Fibroblast of lung (primary cell): ENCODE results near the gene ATP2B3. TPM values are rescaled to one million over a fixed set of nuclear protein-coding genes. Genes with fewer than 3 reads are reported as not detected.
A peak's percentile ranks its signal among the peaks of the same experiment; 100 is the strongest.

Experiments
- DNase-seq, 2 donors: peaks; one replicate each; pipeline versions ENCODE4 v3.0.0 to v3.0.0-alpha.2; 2010; ENCODE audit warnings: low read depth in 2 of 2
- H2AFZ ChIP-seq: 2 replicates; pipeline ENCODE4 v1.5.1; 2012; ENCODE audit warnings: low read length, control low read depth, inconsistent platforms
- H3K27ac ChIP-seq: 2 replicates; pipeline ENCODE4 v1.5.1; 2011; ENCODE audit warnings: low read length, control low read depth; ENCODE audit not compliant: insufficient read depth
- H3K27me3 ChIP-seq: 2 replicates; pipeline ENCODE4 v1.5.1; 2011; ENCODE audit warnings: mild to moderate bottlenecking, low read length; ENCODE audit not compliant: control insufficient read depth, insufficient read depth
- H3K36me3 ChIP-seq: 2 replicates; pipeline ENCODE4 v1.5.1; 2011; ENCODE audit warnings: low read length; ENCODE audit not compliant: control insufficient read depth, insufficient read depth
- H3K4me1 ChIP-seq: 2 replicates; pipeline ENCODE4 v1.5.1; 2011; ENCODE audit warnings: low read length; ENCODE audit not compliant: control insufficient read depth, insufficient read depth; ENCODE audit errors: extremely low read depth
- H3K4me2 ChIP-seq: 2 replicates; pipeline ENCODE4 v1.5.1; 2011; ENCODE audit warnings: low read length, control low read depth; ENCODE audit not compliant: insufficient read depth; ENCODE audit errors: extremely low read depth
- H3K4me3 ChIP-seq, 4 experiments: fragments of 200-600 bp in 1 of 4; sonication (generic) in 1 of 4; replicated peaks in 1 of 4; 2 replicates each; pipeline ENCODE4 v1.5.1; 2011 to 2016; ENCODE audit warnings: low read length in 4 of 4, low read depth in 3 of 4, mild to moderate bottlenecking in 3 of 4, control low read depth in 2 of 4, inconsistent platforms in 1 of 4, mixed read lengths in 1 of 4; ENCODE audit not compliant: insufficient read depth in 1 of 4; ENCODE audit errors: control extremely low read depth in 1 of 4
- H3K79me2 ChIP-seq: 2 replicates; pipeline ENCODE4 v1.5.1; 2012; ENCODE audit warnings: mild to moderate bottlenecking, low read length, inconsistent platforms; ENCODE audit not compliant: control insufficient read depth, insufficient read depth
- H3K9ac ChIP-seq: 2 replicates; pipeline ENCODE4 v1.5.1; 2011; ENCODE audit warnings: mild to moderate bottlenecking, low read length, control low read depth; ENCODE audit not compliant: insufficient read depth
- H3K9me3 ChIP-seq: 2 replicates; pipeline ENCODE4 v1.5.1; 2012; ENCODE audit warnings: low read depth, low read length; ENCODE audit not compliant: control insufficient read depth, insufficient read depth
- H4K20me1 ChIP-seq: 2 replicates; pipeline ENCODE4 v1.5.1; 2011; ENCODE audit warnings: low read length; ENCODE audit not compliant: control insufficient read depth, insufficient read depth; ENCODE audit errors: extremely low read depth
- CTCF ChIP-seq, 2 donors: IDR thresholded peaks in 1 of 2; conservative IDR thresholded peaks in 1 of 2; 1 replicate in 1 of 2; 2 replicates in 1 of 2; pipeline ENCODE4 v1.5.1; 2011 to 2012; ENCODE audit warnings: low read length in 2 of 2, control low read depth in 1 of 2, inconsistent platforms in 1 of 2, low read depth in 1 of 2, mild to moderate bottlenecking in 1 of 2
- EZH2 ChIP-seq: IDR thresholded peaks from 2 replicates; pipeline ENCODE4 v1.5.1; 2012; ENCODE audit warnings: low read length, control low read depth, mild to moderate bottlenecking; ENCODE audit errors: missing control alignments
- polyA plus RNA-seq, 2 donors: library from polyadenylated mRNA; depleted of rRNA in 1 of 2; stranded (reverse) in 1 of 2; unstranded in 1 of 2; fragments of >200 nt; gene quantifications; 2 replicates each; pipeline ENCODE4 v1.2.1, GENCODE V29; 2011 to 2012; ENCODE audit warnings: missing spikeins in 1 of 2
- total RNA-seq: library from RNA; depleted of rRNA; stranded (reverse); fragments of >200 nt; gene quantifications from 2 replicates; pipeline ENCODE4 v1.2.1, GENCODE V29; 2014

Gene ATP2B3
- total and polyA plus RNA-seq, 2 donors (not counting 1 experiment from before 2014, with no cell fraction given), result not detected

- no peak overlapping the region for H3K4me2 ChIP-seq
- H3K36me3 ChIP-seq, result no peaks in the 10 kb centered on the region
- H3K27ac ChIP-seq, result no peak overlapping the region
- H3K27me3 ChIP-seq, result no peaks in the 10 kb centered on the region
- no peak overlapping the region for H3K9ac ChIP-seq
- H3K4me3 ChIP-seq, result peak overlapping the region in 2 of 4 experiments; percentile 14 to 37
- H3K9me3 ChIP-seq, result no peaks in the 10 kb centered on the region
- no peaks in the 10 kb centered on the region for H4K20me1 ChIP-seq
- H3K79me2 ChIP-seq, result no peaks in the 10 kb centered on the region
- TF ChIP-seq CTCF (conservative IDR thresholded peaks at IDR 0.05 in 1 of 2, IDR thresholded peaks at IDR 0.05 in 1 of 2; ENCODE audit: low read depth in 1 of 2, low read length in 2 of 2) (no peak), EZH2 (no peak)
- no peak overlapping the region for H2AFZ ChIP-seq
- DNase-seq, result peak in 1 of 2 donors; percentile 26
- H3K4me1 ChIP-seq, result peaks cover 3% of the 10 kb centered on the region
Observed at GRCh38 chrX:153494061-153494460, 23.4 kb upstream of the ATP2B3 start.

GRCh38 chrX:153494541-153495361 lies 22.7 kb upstream of the ATP2B3 start, which contains the start of gene BGN:
BGN (plus strand) TSS chrX:153494980; CDS start chrX:153504632, 9,652 bp downstream.
- H4K20me1 ChIP-seq, result no peaks in the 10 kb centered on the region
- peak within 1 kb of the TSS; percentile 64 for H3K4me2 ChIP-seq
- H2AFZ ChIP-seq, result peak within 1 kb of the TSS; percentile 44
- peak in 1 of 2 donors; percentile 43 for TF ChIP-seq CTCF (conservative IDR thresholded peaks at IDR 0.05 in 1 of 2, IDR thresholded peaks at IDR 0.05 in 1 of 2; ENCODE audit: low read depth in 1 of 2, low read length in 2 of 2)
- no peak for TF ChIP-seq EZH2
- peak within 1 kb of the TSS; percentile 23 for H3K9ac ChIP-seq
- peaks cover 3% of the 10 kb centered on the region for H3K4me1 ChIP-seq
- DNase-seq, result peak; percentile 41 to 78
- no peaks in the 10 kb centered on the region for H3K27me3 ChIP-seq
- H3K9me3 ChIP-seq, result no peaks in the 10 kb centered on the region
- no peaks in the 10 kb centered on the region for H3K36me3 ChIP-seq
- no peaks in the 10 kb centered on the region for H3K79me2 ChIP-seq
- H3K27ac ChIP-seq, result no peak within 1 kb of the TSS
- peak within 1 kb of the TSS; percentile 25 to 61 (median 52) for H3K4me3 ChIP-seq

- TF ChIP-seq EZH2 (no peak), CTCF (conservative IDR thresholded peaks at IDR 0.05 in 1 of 2, IDR thresholded peaks at IDR 0.05 in 1 of 2; ENCODE audit: low read depth in 1 of 2, low read length in 2 of 2) (no peak)
- H2AFZ ChIP-seq, result peak overlapping the region; percentile 44
- no peaks in the 10 kb centered on the region for H4K20me1 ChIP-seq
- peaks cover 3% of the 10 kb centered on the region for H3K4me1 ChIP-seq
- H3K9me3 ChIP-seq, result no peaks in the 10 kb centered on the region
- no peaks in the 10 kb centered on the region for H3K79me2 ChIP-seq
- no peak overlapping the region for H3K27ac ChIP-seq
- peak overlapping the region; percentile 23 for H3K9ac ChIP-seq
- H3K36me3 ChIP-seq, result no peaks in the 10 kb centered on the region
- H3K27me3 ChIP-seq, result no peaks in the 10 kb centered on the region
- H3K4me3 ChIP-seq, result peak overlapping the region; percentile 25 to 61 (median 52)
- peak overlapping the region; percentile 64 for H3K4me2 ChIP-seq
- peak; percentile 39 for DNase-seq
Observed at GRCh38 chrX:153495362-153495751, 22.1 kb upstream of the ATP2B3 start.
